IPS DF 6.9 (cell line): ENCODE measurements around the gene ASTN2.

ENCODE experiments used
- DNase-seq: peaks from one replicate; pipeline ENCODE4 v3.0.0-alpha.2; 2013; ENCODE audit warnings: low read depth, low spot score
- H3K27ac ChIP-seq: one replicate; pipeline ENCODE4 v1.5.1; 2013; ENCODE audit warnings: low read length, control low read depth
- H3K27me3 ChIP-seq: 2 replicates; pipeline ENCODE4 v1.6.1; 2013; ENCODE audit warnings: mild to moderate bottlenecking, low read length; ENCODE audit not compliant: control insufficient read depth, insufficient read depth
- H3K36me3 ChIP-seq: 2 replicates; pipeline ENCODE4 v1.6.1; 2013; ENCODE audit warnings: low read length; ENCODE audit not compliant: control insufficient read depth, insufficient read depth
- H3K4me1 ChIP-seq: 2 replicates; pipeline ENCODE4 v1.6.1; 2013; ENCODE audit warnings: low read length; ENCODE audit not compliant: control insufficient read depth, insufficient read depth
- H3K4me3 ChIP-seq: 2 replicates; pipeline ENCODE4 v1.5.1; 2013; ENCODE audit warnings: mild to moderate bottlenecking, low read length
- H3K9me3 ChIP-seq: 2 replicates; pipeline ENCODE4 v1.6.1; 2013; ENCODE audit warnings: low read length, inconsistent platforms; ENCODE audit not compliant: control insufficient read depth, insufficient read depth
- WGBS: extraction: QIAGEN DNeasy Blood & Tissue Kit; methylation state at CpG from one replicate; pipeline ENCODE4 v1.1.7; 2013; ENCODE audit warnings: mixed read lengths, missing lambda C conversion rate; ENCODE audit not compliant: insufficient read length, insufficient coverage; 5-methylcytosine and 5-hydroxymethylcytosine counted together

Gene ASTN2

DNA sequence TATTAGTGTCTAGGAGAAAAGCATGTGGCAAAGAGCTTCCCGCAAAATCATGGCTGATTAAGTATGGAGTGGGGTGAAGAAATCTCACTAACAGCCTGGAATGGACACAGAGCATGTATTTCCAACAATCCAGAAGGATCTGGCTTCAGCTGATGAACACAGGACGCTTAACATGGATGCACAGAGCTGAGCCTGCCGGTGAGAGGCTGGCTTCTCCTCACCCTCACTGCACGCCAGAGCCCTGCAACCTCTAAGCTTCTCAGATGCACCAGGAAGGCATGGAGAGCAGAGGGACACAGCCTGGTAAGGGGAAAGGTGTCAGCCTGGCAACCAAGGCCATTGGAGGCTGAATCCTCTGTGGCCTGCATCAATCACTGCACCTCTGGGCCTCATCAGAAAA lies 429.3 kb downstream of the ASTN2 start:
- WGBS = no CpG with 5 or more reads among the region's 4 CpGs

DNA sequence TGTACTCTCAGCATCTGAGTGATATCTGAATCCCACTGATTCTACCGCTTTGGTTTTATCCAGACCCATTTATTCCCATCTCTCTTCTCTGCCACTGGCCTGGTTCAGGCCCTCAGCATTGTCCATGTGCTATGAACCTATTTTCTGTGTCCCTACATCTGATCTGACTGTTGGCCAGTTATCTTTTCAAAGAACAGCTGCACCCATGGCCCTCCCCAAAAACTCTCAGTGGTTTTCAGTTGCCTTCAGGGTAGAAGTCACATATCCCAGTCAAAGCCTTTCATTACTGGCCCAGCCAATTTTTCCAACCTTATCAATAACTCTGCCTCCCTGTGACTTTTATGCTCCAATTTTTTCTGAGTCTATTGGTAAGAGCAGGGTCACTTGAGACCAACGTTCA lies 430.7 kb downstream of the ASTN2 start:
- Histone ChIP-seq H3K27me3 (no peaks in the 10 kb centered on the region), H3K27ac (no peak overlapping the region), H3K9me3 (no peaks in the 10 kb centered on the region), H3K4me1 (peaks cover 2% of the 10 kb centered on the region; the same call in 1 of the 2 replicates), H3K36me3 (no peaks in the 10 kb centered on the region), H3K4me3 (no peak overlapping the region)
- no peak for DNase-seq
- WGBS = no CpG with 5 or more reads among the region's 2 CpGs

More for the DNA sequence above, 429.3 kb downstream of the ASTN2 start:
- DNase-seq = no peak
- no peaks in the 10 kb centered on the region for H3K36me3 ChIP-seq
- no peaks in the 10 kb centered on the region for H3K27me3 ChIP-seq
- no peaks in the 10 kb centered on the region for H3K9me3 ChIP-seq
- no peak overlapping the region for H3K27ac ChIP-seq
- peaks cover 2% of the 10 kb centered on the region; the same call in 1 of the 2 replicates for H3K4me1 ChIP-seq
- H3K4me3 ChIP-seq = no peak overlapping the region

DNA sequence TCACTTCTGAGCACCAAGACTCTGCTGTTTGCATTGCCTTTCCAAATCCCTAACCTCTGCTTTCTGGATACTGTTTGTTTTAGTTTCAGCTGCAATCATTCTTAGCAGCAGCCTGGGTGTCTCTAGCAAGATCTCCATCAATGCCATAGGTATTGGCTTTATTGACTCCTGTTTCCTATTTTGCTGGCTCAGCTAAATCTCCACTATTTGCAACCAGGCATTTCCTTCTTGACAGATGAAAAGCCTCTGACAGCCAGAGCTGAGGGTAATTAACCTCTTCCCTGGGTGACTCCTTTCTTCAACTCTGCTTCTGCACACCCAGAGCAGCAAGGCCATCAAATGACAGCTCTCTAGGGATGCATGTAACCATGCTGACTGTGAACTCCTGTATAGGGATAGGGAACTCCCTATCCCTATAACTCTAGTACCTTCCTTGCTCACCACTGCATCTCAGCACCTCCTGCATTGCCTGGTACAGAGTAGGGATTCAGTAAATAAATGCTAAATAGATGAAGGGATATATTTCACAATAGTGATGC lies 434.2 kb downstream of the ASTN2 start:
- Histone ChIP-seq H3K4me3 (no peak overlapping the region), H3K27ac (no peak overlapping the region), H3K27me3 (no peaks in the 10 kb centered on the region), H3K9me3 (no peaks in the 10 kb centered on the region), H3K4me1 (no peaks in the 10 kb centered on the region), H3K36me3 (no peaks in the 10 kb centered on the region)
- DNase-seq = no peak

DNA sequence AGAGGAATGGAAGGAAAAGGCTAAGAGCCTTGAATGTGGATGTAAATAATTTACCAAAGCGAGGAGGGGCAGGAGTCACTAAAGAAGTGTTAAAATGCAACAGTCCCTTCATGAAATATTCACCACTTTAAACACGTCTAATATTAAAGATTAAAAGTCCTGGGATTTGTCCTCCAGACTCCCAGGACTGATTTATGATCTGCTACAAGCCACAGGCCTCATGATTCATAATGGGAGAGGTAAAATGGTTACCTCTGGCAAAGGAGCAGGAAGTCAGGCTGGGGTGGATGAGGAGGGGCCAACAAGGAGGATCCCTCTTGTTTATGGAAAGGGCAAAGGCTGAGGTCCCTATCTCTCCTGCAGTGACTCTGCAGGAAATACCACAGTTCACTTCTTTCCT lies 435.4 kb downstream of the ASTN2 start:
- WGBS = no CpG with 5 or more reads among the region's 2 CpGs

GRCh38 chr9:116978155-116978554 lies 436.7 kb downstream of the ASTN2 start:
- Histone ChIP-seq H3K9me3 (no peaks in the 10 kb centered on the region), H3K36me3 (no peaks in the 10 kb centered on the region), H3K27ac (no peak overlapping the region), H3K4me3 (no peak overlapping the region), H3K4me1 (no peaks in the 10 kb centered on the region), H3K27me3 (no peaks in the 10 kb centered on the region)
- WGBS = no CpG with 5 or more reads among the region's 2 CpGs
- DNase-seq = no peak

More for the DNA sequence above, 435.4 kb downstream of the ASTN2 start:
- Histone ChIP-seq H3K36me3 (no peaks in the 10 kb centered on the region), H3K27me3 (no peaks in the 10 kb centered on the region), H3K27ac (no peak overlapping the region), H3K9me3 (no peaks in the 10 kb centered on the region), H3K4me3 (no peak overlapping the region), H3K4me1 (no peaks in the 10 kb centered on the region)
- no peak for DNase-seq

- WGBS = no CpG with 5 or more reads among the region's 4 CpGs
- no peak for DNase-seq
- Histone ChIP-seq H3K4me1 (no peaks in the 10 kb centered on the region), H3K27me3 (no peaks in the 10 kb centered on the region), H3K9me3 (no peaks in the 10 kb centered on the region), H3K36me3 (no peaks in the 10 kb centered on the region), H3K4me3 (no peak overlapping the region), H3K27ac (no peak overlapping the region)
Observed at GRCh38 chr9:116975126-116975525, 439.7 kb downstream of the ASTN2 start.

DNA sequence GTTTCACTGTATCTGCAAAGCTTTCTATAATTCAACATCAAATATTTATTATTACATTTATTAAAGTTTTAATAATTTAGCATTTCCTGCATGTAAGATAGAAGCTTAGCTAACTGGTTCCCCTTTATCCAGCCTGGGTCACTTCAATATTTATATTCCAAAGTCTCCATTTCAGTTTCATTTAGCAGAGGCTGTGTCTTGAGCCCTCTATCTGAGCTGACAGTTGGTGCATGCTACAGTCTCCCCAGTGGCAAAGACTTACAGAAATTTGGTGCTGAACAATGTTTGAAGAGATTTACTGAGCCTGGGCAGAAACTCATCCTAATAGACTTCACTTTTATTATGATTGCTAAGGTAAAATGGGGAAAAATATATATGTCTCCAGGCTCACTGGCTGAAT lies 448.7 kb downstream of the ASTN2 start:
- DNase-seq = no peak
- Histone ChIP-seq H3K4me1 (no peaks in the 10 kb centered on the region), H3K9me3 (no peaks in the 10 kb centered on the region), H3K27me3 (no peaks in the 10 kb centered on the region; the same call in 1 of the 2 replicates), H3K4me3 (no peak overlapping the region), H3K27ac (no peak overlapping the region), H3K36me3 (no peaks in the 10 kb centered on the region)

GRCh38 chr9:116964258-116964657 lies 450.6 kb downstream of the ASTN2 start:
- H3K9me3 ChIP-seq = no peaks in the 10 kb centered on the region
- no peak overlapping the region for H3K27ac ChIP-seq
- DNase-seq = no peak
- H3K4me1 ChIP-seq = no peaks in the 10 kb centered on the region
- no peak overlapping the region for H3K4me3 ChIP-seq
- H3K27me3 ChIP-seq = no peaks in the 10 kb centered on the region; the same call in 1 of the 2 replicates
- H3K36me3 ChIP-seq = no peaks in the 10 kb centered on the region
- whole genome bisulfite sequencing = no CpG with 5 or more reads among the region's 11 CpGs

- DNase-seq = no peak
- no peaks in the 10 kb centered on the region for H3K9me3 ChIP-seq
- H3K27ac ChIP-seq = no peak overlapping the region
- no CpG with 5 or more reads among the region's 16 CpGs for WGBS
- no peaks in the 10 kb centered on the region for H3K4me1 ChIP-seq
- H3K4me3 ChIP-seq = no peak overlapping the region
- no peaks in the 10 kb centered on the region for H3K27me3 ChIP-seq
- H3K36me3 ChIP-seq = no peaks in the 10 kb centered on the region
Observed at GRCh38 chr9:116959809-116960208, 455.0 kb downstream of the ASTN2 start.

- Histone ChIP-seq H3K4me1 (no peaks in the 10 kb centered on the region), H3K9me3 (no peaks in the 10 kb centered on the region), H3K4me3 (no peak overlapping the region), H3K27me3 (no peaks in the 10 kb centered on the region), H3K36me3 (no peaks in the 10 kb centered on the region), H3K27ac (no peak overlapping the region)
- no peak for DNase-seq
- WGBS = no CpG with 5 or more reads among the region's 5 CpGs
Observed at GRCh38 chr9:116958881-116959280, 456.0 kb downstream of the ASTN2 start.

DNA sequence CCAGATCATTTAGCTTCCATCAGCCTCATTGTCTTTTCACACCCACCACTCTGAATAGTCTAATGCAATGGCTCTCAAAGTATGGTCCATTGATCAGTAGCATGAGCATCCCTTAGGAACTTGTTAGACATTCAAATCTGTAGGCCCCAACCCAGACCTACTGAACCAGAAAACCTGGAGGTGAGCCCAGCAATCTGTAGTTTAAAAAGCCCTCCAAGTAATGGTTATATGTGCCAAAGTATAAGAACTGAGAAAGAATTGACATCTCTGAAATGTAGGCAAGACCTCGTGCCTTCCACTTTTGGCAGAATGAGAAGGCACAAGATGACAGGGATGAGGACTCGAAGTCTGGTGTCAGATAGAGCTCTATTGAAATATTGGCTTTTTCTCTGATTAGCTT lies 460.1 kb downstream of the ASTN2 start:
- Histone ChIP-seq H3K4me1 (no peaks in the 10 kb centered on the region), H3K4me3 (no peak overlapping the region), H3K9me3 (no peaks in the 10 kb centered on the region), H3K27me3 (no peaks in the 10 kb centered on the region), H3K27ac (no peak overlapping the region), H3K36me3 (no peaks in the 10 kb centered on the region)
- no CpG with 5 or more reads among the region's 2 CpGs for WGBS
- no peak for DNase-seq
